ENCODE results near the gene TMEM91.
A peak's percentile ranks its signal among the peaks of the same experiment; 100 is the strongest.
"Not testable (repeated sequence)": the region's sequence is repeated elsewhere in the genome, so short reads cannot be mapped to it uniquely, and the experiment has no call there.

TMEM91 gene

DNA sequence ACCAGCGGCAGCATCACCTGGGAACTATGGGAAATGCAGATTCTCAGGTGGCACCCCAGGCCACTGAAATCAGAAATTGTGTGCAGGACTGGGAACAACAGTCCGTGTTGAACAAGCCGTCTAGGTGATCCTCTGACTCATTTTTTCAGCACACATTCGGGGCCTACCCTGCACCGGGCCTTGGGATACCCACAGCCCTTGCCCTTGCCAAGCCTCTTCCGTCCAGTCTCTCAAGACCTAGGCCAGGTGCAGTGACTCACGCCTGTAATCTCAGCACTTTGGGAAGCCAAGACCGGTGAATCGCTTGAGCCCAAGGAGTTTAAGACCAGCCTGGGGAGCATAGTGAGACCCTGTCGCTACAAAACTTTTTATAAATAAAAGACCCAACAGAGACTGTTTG is 40.9 kb upstream of the TMEM91 start:
- H3K4me1 ChIP-seq (ENCODE audit: control insufficient read depth, insufficient read depth, low read length) = peaks cover 10% of the 10 kb centered on the region; the same call in 1 of the 2 replicates

DNA sequence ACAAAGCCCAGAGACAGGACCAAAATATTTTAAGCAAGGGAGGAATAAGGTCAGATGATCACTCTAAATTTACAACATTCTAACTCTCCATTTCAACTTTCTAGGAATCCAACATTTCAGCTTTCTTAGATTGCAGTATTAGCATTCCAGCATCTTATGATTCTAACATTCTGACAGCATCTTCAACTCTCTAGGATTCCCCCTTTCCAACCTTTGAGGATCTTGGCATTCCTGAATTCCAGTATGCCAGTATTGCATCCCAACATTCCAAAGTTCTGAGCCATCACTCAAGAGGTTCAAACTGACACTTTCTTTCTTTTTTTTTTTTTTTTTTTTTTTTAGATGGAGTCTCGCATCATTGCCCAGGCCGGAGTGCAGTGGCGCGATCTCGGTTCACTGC is 36.4 kb upstream of the TMEM91 start:
- H3K9ac ChIP-seq (ENCODE audit: low read length) = no peak overlapping the region
- H3K9me3 ChIP-seq (ENCODE audit: control insufficient read depth, insufficient read depth, low read depth, low read length) = no peaks in the 10 kb centered on the region
- H3K27ac ChIP-seq (ENCODE audit: low read depth, low read length) = no peak overlapping the region
- no peak overlapping the region for H3K4me3 ChIP-seq (ENCODE audit: low read depth, low read length)
- no peaks in the 10 kb centered on the region for H3K4me1 ChIP-seq (ENCODE audit: control insufficient read depth, insufficient read depth, low read length)
- H3K27me3 ChIP-seq (ENCODE audit: control insufficient read depth, insufficient read depth, low read length) = no peaks in the 10 kb centered on the region
- peaks cover 52% of the 10 kb centered on the region for H3K36me3 ChIP-seq (ENCODE audit: control insufficient read depth, insufficient read depth, low read length)

More for the DNA sequence above, 40.9 kb upstream of the TMEM91 start:
- Histone ChIP-seq H3K36me3 (ENCODE audit: control insufficient read depth, insufficient read depth, low read length) (peaks cover 30% of the 10 kb centered on the region; the same call in 1 of the 2 replicates), H3K4me3 (ENCODE audit: low read depth, low read length) (no peak overlapping the region), H3K9ac (ENCODE audit: low read length) (no peak overlapping the region), H3K27me3 (ENCODE audit: control insufficient read depth, insufficient read depth, low read length) (no peaks in the 10 kb centered on the region), H3K27ac (ENCODE audit: low read depth, low read length) (no peak overlapping the region), H3K9me3 (ENCODE audit: control insufficient read depth, insufficient read depth, low read depth, low read length) (no peaks in the 10 kb centered on the region)

GRCh38 chr19:41341669-41342490 is 34.5 kb upstream of the TMEM91 start:
- no peak overlapping the region for H3K4me3 ChIP-seq (ENCODE audit: low read depth, low read length)
- H3K9ac ChIP-seq (ENCODE audit: low read length) = no peak overlapping the region
- peaks cover 46% of the 10 kb centered on the region for H3K36me3 ChIP-seq (ENCODE audit: control insufficient read depth, insufficient read depth, low read length)
- no peaks in the 10 kb centered on the region for H3K27me3 ChIP-seq (ENCODE audit: control insufficient read depth, insufficient read depth, low read length)
- H3K9me3 ChIP-seq (ENCODE audit: control insufficient read depth, insufficient read depth, low read depth, low read length) = no peaks in the 10 kb centered on the region
- no peak overlapping the region for H3K27ac ChIP-seq (ENCODE audit: low read depth, low read length)
- H3K4me1 ChIP-seq (ENCODE audit: control insufficient read depth, insufficient read depth, low read length) = no peaks in the 10 kb centered on the region

DNA sequence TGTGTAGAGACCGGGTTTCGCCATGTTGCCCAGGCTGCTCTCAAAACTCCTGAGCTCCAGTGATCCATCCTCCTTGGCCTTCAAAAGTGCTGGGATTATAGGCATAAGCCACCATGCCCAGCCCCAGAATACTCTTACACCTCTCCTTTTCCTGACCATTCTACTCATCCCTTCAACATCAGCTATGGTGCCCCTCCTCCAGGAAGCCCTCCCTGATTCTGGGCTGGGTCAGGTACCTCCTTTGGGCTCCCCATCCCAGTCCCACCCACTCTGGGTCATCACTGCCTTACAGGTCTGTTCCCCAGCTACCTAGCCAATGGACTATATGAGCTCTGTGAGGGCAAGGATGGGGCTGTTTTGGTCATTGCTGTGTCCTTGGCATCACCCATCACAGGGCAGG is 32.2 kb upstream of the TMEM91 start:
- Histone ChIP-seq H3K9me3 (ENCODE audit: control insufficient read depth, insufficient read depth, low read depth, low read length) (no peaks in the 10 kb centered on the region), H3K27ac (ENCODE audit: low read depth, low read length) (no peak overlapping the region), H3K9ac (ENCODE audit: low read length) (no peak overlapping the region), H3K4me3 (ENCODE audit: low read depth, low read length) (no peak overlapping the region), H3K36me3 (ENCODE audit: control insufficient read depth, insufficient read depth, low read length) (peaks cover 44% of the 10 kb centered on the region), H3K27me3 (ENCODE audit: control insufficient read depth, insufficient read depth, low read length) (no peaks in the 10 kb centered on the region), H3K4me1 (ENCODE audit: control insufficient read depth, insufficient read depth, low read length) (no peaks in the 10 kb centered on the region)

DNA sequence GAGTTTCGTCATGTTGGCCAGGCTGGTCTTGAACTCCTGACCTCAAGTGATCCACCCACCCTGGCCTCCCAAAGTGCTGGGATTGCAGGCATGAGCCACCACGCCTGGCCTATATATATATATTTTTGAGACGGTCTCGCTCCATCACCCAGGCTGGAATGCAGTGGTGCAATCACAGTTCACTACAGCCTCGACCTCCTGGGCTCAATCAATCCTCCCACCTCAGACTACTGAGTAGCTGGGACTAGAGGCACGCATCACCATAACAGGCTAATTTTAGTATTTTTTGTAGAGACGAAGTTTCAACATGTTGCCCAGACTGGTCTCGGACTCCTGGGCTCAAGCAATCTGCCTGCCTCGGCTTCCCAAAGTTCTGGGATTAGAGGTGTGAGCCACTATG is 29.4 kb upstream of the TMEM91 start:
- not testable (repeated sequence) for H3K27ac ChIP-seq (ENCODE audit: low read depth, low read length); H3K9ac ChIP-seq (ENCODE audit: low read length); H3K9me3 ChIP-seq (ENCODE audit: control insufficient read depth, insufficient read depth, low read depth, low read length); H3K4me3 ChIP-seq (ENCODE audit: low read depth, low read length); H3K4me1 ChIP-seq (ENCODE audit: control insufficient read depth, insufficient read depth, low read length)
- peaks cover 16% of the 10 kb centered on the region for H3K27me3 ChIP-seq (ENCODE audit: control insufficient read depth, insufficient read depth, low read length)
- H3K36me3 ChIP-seq (ENCODE audit: control insufficient read depth, insufficient read depth, low read length) = peaks cover 30% of the 10 kb centered on the region

DNA sequence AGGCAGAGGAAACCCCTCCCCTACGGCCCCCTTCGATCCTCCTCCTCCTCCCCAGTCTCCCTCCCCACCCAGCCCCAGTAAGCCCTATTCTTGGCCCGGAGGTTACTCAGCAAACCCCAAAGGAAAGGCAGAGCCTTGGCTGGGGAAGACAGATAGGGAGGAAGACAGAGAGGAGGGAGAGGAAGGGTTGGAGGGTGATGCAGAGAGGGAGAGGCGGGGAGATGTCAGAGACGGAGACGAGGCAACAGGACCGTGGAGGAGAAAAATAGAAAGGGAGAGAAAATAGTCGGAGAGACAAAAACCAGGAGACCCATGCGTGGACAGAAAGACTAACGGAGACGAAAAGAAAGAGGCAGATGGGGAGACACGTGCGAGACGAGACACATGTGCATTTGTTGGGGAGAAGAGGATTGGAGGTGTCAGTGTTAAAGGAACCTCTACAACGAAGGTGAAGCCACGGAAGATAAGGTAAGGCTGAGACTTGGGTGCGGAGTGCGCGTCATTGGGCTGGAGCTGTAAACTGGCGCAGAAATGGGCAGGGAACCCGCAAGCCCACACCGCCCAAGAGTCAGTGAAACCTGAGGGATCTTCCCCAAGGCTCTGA is 25.5 kb upstream of the TMEM91 start:
- H3K9ac ChIP-seq (ENCODE audit: low read length) = peak overlapping the region; percentile 84
- H3K36me3 ChIP-seq (ENCODE audit: control insufficient read depth, insufficient read depth, low read length) = peaks cover 7% of the 10 kb centered on the region; the same call in 1 of the 2 replicates
- H3K27me3 ChIP-seq (ENCODE audit: control insufficient read depth, insufficient read depth, low read length) = peaks cover 31% of the 10 kb centered on the region
- peaks cover 10% of the 10 kb centered on the region for H3K4me1 ChIP-seq (ENCODE audit: control insufficient read depth, insufficient read depth, low read length)
- H3K9me3 ChIP-seq (ENCODE audit: control insufficient read depth, insufficient read depth, low read depth, low read length) = no peaks in the 10 kb centered on the region
- no peak overlapping the region for H3K27ac ChIP-seq (ENCODE audit: low read depth, low read length)
- H3K4me3 ChIP-seq (ENCODE audit: low read depth, low read length) = peak overlapping the region; percentile 95

DNA sequence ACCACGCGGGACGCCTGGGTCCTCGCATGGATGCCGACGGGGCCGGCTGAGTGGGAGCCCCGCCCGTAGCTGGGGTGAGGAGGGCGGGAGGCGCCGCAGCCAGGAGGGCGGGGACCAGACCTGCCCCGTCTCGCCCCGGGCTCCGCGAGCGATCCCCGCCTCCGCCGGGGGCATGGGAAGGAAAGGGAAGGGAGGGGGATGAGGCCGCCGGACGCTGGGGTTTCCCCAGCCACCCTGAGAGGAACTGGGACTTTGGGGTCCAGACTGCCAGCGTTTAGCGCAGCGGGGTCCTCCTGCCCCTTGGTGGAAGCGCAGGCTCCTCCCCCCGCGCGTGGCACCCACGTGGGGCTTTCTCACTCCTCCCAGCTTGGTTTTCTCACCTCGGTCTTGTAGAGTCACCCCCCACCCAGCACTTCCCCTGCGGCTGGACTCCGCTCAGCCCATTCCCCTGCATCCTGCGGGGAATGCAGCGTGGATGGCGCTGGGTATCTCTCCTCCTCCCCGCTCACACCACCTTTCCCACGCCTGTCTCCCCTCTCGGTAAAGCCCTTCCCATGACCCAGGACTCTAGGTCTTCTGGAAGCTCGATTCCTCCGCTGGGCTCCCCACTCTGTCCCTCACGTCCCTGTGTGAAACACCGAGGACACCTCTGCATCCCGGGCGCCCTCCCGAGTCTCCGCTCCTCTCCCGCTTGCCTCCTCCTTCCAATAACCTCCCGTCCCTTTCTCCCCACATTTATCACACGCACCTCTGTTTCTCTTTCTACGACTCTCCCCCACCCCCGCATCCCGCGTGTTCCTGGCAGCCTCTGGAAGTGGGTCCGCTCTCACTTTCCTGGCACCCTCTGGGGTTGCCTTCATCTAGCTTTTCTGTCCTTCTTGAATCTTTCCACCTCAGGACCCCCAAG is 24.7 kb upstream of the TMEM91 start:
- H3K9me3 ChIP-seq (ENCODE audit: control insufficient read depth, insufficient read depth, low read depth, low read length) = no peaks in the 10 kb centered on the region
- peaks cover 7% of the 10 kb centered on the region; the same call in 1 of the 2 replicates for H3K36me3 ChIP-seq (ENCODE audit: control insufficient read depth, insufficient read depth, low read length)
- peaks cover 10% of the 10 kb centered on the region for H3K4me1 ChIP-seq (ENCODE audit: control insufficient read depth, insufficient read depth, low read length)
- H3K4me3 ChIP-seq (ENCODE audit: low read depth, low read length) = peak overlapping the region; percentile 95
- no peak overlapping the region for H3K27ac ChIP-seq (ENCODE audit: low read depth, low read length)
- H3K9ac ChIP-seq (ENCODE audit: low read length) = peak overlapping the region; percentile 84
- peaks cover 31% of the 10 kb centered on the region for H3K27me3 ChIP-seq (ENCODE audit: control insufficient read depth, insufficient read depth, low read length)

- peak overlapping the region; percentile 43; the same call in 1 of the 2 replicates for H3K27ac ChIP-seq (ENCODE audit: low read depth, low read length)
- peaks cover 31% of the 10 kb centered on the region for H3K27me3 ChIP-seq (ENCODE audit: control insufficient read depth, insufficient read depth, low read length)
- peak overlapping the region; percentile 84 for H3K9ac ChIP-seq (ENCODE audit: low read length)
- peaks cover 10% of the 10 kb centered on the region for H3K4me1 ChIP-seq (ENCODE audit: control insufficient read depth, insufficient read depth, low read length)
- peaks cover 7% of the 10 kb centered on the region; the same call in 1 of the 2 replicates for H3K36me3 ChIP-seq (ENCODE audit: control insufficient read depth, insufficient read depth, low read length)
- peak overlapping the region; percentile 95 for H3K4me3 ChIP-seq (ENCODE audit: low read depth, low read length)
- H3K9me3 ChIP-seq (ENCODE audit: control insufficient read depth, insufficient read depth, low read depth, low read length) = no peaks in the 10 kb centered on the region
Measured at GRCh38 chr19:41352279-41352608, 24.1 kb upstream of the TMEM91 start.

GRCh38 chr19:41352609-41353465 is 23.5 kb upstream of the TMEM91 start:
- H3K9ac ChIP-seq (ENCODE audit: low read length) = peak overlapping the region; percentile 84
- H3K4me1 ChIP-seq (ENCODE audit: control insufficient read depth, insufficient read depth, low read length) = peaks cover 10% of the 10 kb centered on the region
- peaks cover 5% of the 10 kb centered on the region; the same call in 1 of the 2 replicates for H3K36me3 ChIP-seq (ENCODE audit: control insufficient read depth, insufficient read depth, low read length)
- H3K27ac ChIP-seq (ENCODE audit: low read depth, low read length) = peak overlapping the region; percentile 43; the same call in 1 of the 2 replicates
- peaks cover 31% of the 10 kb centered on the region for H3K27me3 ChIP-seq (ENCODE audit: control insufficient read depth, insufficient read depth, low read length)
- no peaks in the 10 kb centered on the region for H3K9me3 ChIP-seq (ENCODE audit: control insufficient read depth, insufficient read depth, low read depth, low read length)
- H3K4me3 ChIP-seq (ENCODE audit: low read depth, low read length) = peak overlapping the region; percentile 95
